CD4-positive, alpha-beta T cell treated with Interleukin-15 for 4 hours (primary cell): ENCODE data around the gene THAP10.
"Not testable (repeated sequence)": the region's sequence is repeated elsewhere in the genome, so short reads cannot be mapped to it uniquely, and the experiment has no call there.

Experiments used
- DNase-seq: peaks from one replicate; pipeline ENCODE4 v3.0.0-alpha.2; 2020; ENCODE audit warnings: low spot score

Gene THAP10

DNA sequence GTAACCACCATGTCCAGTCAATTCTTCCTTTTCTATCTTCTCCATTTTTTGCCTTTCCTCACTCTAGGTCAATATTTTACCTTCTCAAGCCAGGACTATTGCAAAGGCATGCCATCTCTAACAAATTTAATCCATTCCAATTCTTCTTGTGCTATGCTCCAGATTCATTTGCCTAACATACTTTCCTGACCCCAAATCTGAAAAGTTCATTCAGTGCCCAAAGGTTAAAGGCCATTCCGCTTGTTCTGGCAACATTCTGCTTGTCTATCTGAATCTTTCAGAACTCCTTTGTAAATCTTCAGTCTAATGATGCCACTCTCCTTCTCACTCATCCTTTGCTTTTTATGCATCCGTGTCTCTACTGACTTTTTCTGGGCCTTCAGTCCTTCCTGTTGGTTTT, 15.6 kb downstream of the THAP10 start:
- no peak for DNase-seq

DNA sequence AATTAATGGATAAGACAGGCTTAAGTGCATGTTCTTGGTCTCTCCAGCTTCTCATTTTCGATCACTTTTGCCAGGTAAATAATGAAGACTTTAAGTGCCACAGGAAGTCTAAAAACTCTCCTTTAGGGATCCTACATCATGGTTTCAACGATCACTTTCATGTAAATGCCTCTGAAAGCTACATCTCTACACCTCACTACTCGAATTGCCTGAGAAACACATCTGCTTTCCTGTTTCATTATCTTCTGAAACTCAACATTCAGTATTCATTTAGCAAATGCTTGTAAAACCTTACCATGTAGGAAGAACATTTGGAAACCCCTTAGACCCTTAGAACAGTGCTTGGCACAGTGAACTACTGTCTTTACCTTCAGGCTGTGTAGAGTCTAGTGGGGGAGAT, 16.2 kb downstream of the THAP10 start:
- DNase-seq: no peak

DNA sequence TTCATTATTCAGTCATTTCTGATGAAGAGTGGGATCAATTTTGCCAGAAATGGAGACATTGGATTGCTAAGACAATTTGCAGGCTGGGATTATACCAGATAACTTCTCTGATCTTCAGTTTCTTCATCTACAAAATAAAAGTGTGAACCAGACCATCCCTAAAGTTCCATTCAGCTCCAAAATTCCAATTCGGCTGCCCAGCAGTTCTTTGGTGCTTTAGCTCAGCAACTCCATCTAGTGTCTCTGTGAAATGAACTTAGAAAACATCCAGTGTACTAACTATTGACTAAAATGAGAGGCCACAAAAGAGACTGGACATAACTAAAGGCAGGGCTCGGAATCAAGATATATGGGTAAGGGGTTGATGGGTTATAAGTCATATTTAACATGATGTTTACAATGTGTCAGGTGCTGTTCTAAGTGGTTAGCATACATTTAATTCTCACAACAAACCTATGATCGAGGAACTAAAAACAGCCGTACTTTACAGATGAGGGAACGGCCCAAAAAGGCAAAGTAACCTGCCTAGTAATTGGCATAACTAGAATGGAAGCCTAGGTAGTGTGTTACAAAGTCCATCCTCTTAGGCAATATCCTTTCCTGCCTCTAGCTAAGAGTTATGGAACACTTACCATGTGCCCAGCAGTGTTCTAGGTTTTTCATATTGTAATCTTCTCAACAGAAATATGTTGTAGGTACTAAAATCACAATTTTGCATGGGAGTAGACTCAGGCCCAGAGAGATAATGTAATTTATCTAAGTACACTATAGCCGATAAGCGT, 17.0 kb downstream of the THAP10 start:
- DNase-seq: no peak

DNA sequence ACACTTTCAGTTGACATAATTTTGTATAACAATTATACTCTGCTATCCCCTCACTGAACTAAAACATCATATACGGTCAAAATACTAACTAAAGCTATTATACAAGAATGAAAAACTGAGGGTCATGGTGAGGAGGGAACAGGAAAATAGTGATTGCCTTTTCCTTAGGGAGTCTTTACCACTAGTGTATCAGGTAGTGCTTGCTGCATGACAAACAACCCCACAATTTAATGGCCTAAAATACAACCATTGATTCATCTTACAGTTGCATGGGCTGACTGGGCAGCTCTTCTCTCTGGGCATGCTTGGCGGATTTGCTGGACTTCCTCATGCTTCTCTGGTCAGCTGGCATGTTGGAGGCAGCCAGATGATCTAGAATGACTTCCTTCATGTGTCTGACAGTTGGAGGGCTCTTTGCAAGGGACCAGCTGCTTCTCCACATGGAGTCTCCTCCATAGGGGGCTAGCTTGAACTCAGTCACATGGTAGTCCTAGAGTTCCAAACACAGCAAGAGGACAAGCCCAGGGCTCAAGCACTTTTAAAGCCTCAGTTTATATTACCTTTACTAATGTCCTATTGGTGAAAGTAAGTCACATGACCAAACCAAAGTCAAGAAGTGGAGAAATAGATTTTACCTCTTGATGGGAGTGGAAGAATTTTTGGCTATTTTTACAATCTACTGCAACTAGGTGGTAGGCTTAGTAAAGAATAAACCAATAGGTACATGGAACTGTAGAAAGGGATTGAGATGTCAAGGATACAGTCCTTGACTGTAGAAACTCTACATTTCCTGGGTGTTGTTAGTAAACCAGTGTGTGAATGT, 18.8 kb downstream of the THAP10 start:
- no peak for DNase-seq

DNA sequence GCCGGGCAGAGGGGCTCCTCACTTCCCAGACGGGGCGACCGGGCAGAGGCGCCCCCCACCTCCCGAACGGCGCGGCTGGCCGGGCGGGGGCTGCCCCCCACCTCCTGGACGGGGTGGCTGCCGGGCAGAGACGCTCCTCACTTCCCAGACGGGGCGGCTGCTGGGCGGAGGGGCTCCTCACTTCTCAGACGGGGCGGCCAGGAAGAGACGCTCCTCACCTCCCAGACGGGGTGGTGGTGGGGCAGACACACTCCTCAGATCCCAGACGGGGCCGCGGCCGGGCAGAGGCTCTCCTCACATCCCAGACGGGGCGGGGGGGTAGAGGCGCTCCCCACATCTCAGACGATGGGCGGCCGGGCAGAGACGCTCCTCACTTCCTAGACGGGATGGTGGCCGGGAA, 20.7 kb downstream of the THAP10 start:
- not testable (repeated sequence) for DNase-seq

DNA sequence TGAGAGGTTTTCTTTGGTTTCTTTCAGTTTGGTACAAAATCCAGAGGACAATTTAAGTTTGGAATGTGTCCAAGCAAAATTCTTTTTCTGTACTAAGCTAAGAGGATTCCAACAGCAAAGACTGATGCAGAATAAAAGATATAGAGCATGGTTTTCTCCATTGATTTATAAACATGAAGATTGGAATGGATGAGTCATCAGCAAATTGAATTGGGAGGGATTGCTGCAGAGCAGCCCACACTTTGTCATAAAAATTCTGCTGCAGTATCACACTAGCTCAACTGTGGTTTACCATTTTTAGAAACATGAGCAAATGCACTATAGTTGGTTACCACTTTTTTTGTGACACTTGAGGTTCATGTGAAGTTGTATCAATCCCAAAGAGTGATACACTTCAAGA, 22.2 kb downstream of the THAP10 start:
- no peak for DNase-seq

DNA sequence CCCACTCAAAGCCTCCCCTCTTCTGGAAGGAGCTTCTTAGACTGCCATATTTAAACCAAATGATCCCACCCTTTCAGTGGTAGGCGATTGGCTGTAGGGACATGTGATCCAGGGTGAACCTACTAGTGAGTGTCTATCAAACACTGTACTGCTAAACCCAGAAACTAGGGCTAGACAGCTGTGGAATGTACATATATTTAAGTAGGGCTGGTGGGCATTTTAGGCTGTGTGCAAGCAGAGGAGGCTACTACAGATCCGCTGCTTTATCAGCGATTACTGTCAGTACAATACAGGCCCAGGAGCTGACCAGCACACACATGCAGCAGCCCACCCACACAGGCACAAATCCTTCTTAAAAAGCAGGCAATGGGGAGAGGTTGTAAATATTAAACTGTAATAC, 22.9 kb downstream of the THAP10 start:
- DNase-seq: no peak

DNA sequence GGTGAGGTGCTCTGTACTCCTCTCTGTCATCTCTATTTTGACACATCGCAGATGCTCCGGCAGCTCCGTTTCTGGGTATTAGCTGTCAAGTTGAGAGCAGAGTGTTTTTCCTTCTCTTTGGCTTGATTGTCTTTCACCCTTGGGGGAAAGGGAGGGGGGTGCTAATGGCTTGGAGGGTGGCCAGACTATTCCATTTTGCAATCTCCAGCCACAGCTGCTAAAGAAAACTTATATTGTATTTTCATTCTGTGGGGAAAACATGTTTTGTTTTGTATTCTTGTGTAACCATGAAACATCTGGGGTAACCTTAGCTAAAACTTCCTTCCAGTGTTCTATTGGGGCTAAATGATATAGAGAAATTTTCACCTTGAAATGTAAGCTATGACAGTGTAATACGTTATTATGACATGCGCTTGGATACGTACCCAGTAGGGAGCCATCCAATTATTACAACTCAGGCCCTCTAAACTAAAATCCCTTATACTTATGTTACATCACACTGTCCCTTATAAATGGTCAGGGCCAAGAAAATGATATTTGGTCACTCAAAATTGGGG, 24.2 kb downstream of the THAP10 start:
- no peak for DNase-seq

DNA sequence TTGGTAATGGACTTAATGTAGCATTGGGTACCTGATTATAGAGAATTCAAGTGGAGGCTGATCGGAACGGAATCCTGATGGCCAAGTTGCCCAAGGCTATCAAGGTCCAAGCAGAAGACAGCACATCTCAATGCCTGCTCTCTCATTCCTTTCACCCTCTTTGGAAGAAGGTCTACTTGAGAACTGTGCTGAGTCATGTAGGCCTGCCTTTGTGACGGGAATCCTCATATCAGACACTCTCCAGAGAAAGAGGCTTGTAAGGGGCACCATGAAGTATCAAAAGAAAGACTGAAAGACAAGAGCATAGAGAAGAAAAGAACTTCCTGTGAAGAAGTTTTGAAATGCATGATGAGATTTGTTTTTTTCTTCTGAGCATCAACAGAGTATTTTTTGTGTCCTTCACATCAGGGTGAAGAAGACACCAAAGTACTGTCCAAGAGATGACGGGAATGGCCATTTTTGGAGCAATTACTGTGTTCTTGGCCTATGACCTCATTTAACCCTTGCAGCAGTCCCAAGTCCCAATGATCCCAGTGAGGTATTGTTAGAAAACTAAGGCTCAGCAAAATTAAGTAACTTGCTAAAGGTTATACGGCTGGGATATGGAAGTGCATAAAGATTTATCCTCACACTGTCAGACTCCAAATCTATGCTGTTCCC, 25.1 kb downstream of the THAP10 start:
- DNase-seq: no peak

DNA sequence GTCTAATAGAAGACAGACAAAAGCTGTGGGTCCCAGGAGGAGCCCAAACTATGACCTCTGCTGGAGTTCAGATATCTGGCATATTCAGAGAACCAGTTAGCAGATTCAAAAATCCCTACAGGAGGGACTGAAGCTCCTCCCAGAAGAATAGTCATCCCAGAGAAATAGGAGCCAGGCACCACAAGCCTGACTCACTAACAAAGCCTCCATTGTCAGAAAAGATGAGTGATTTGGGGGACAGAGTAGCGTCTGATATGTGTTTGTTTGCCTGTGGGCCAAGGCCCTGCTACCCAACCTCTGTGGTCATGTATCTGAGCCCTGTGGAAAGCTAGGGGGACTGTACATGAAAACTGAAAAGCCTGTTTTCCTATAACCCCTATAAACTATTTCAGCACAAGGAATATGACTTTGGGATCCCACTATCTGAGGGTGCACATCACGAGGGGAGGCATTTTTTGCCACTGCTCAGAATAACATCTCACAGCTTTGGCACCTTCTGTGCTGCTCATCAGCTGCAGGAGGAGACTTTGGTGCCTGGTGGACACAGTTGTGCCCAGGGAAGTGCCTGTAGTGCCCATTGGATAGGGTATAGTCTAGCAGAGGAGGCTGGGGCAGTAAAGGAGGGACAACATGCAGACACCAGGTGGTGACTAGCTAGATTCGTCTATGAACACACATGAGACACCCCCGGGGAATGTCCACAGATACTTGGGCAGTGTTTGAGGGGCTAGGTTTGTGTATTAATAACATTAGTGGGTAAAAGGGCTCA, 28.6 kb downstream of the THAP10 start:
- no peak for DNase-seq

DNA sequence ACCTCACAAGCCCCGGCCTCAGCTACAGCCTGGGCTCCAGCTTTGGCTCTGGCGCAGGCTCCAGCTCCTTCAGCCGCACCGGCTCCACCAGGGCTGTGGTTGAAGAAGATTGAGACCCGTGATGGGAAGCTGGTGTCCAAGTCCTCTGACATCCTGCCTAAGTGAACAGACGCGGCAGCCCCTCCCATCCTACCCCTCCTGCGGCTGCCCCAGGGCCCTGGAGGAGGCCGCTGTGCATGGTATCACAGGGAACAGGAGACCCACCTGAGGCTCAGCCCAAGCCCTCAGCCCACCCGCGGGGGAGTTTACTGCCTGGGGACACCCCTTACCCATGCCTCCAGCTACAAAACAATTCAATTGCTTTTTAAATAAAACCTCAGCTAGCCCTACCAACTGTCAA, 32.2 kb downstream of the THAP10 start:
- no peak for DNase-seq

DNA sequence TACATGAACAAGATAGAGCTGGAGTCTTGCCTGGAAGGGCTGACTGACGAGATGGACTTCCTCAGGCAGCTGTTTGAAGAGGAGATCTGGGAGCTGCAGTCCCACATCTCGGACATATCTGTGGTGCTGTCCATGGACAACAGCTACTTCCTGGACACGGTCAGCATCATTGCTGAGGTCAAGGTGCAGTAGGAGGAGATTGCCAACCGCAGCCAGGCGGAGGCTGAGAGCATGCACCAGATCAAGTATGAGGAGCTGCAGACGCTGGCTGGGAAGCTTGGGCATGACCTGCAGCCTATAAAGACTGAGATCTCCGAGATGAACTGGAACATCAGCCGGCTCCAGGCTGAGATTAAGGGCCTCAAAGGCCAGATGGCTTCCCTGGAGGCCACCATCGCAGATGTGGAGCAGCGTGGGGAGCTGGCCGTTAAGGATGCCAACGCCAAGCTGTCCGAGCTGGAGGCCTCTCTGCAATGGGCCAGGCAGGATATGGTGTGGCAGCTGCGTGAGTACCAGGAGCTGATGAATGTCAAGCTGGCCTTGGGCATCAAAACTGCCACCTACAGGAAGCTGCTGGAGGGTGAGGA, 32.8 kb downstream of the THAP10 start:
- DNase-seq: no peak

DNA sequence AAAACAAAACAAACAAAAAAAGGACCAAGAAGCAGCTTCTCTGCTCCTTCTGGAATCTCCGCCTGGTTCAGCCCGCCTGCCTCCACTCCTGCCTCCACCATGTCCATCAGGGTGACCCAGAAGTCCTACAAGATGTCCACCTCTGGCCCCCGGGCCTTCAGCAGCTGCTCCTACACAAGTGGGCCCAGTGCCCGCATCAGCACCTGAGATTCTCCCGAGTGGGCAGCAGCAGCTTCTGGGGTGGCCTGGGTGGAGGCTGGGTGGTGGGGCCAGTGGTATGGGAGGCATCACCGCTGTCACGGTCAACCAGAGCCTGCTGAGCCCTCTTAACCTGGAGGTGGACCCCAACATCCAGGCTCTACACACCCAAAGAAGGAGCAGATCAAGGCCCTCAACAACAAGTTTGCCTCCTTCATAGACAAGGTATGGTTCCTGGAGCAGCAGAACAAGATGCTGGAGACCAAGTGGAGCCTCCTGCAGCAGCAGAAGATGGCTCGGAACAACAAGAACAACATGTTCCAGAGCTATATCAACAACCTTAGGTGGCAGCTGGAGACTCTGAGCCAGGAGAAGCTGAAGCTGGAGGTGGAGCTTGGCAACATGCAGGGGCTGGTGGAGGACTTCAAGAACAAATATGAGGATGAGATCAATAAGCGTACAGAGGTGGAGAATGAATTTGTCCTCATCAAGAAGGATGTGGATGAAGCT, 33.5 kb downstream of the THAP10 start:
- DNase-seq: not testable (repeated sequence)

DNA sequence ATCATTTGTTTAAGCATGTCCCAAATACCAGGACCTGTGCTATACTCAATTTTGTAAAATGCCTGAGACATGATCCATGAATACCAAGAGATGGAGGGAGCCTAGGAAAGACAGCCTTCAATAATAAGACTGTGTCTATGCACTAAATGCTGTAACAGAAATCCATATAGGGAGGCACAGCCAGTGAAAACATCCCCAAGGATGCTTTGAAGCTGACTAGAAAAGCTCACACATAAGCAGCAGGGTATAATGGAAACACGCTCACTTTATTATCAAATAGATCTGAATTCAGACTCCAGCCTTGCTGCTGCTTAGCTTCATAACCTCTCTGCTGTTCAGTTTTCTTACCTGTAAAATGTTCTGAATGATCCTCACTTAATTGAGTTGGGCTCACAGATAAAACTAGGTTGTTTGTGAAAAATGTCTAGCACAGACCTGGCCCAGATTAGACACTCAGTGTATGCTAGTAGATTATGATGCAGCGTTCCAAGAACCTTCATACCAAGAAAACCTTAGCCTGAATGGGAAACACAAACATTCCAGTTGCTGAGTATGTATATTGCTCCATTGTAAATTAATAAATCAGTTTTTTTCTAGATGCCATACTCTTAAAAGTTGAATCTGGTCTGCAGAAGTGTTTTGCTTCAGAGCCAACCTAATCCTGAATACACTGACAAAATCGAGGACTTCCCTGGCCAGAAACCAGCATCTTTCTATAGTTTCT, 34.5 kb downstream of the THAP10 start:
- DNase-seq: no peak

DNA sequence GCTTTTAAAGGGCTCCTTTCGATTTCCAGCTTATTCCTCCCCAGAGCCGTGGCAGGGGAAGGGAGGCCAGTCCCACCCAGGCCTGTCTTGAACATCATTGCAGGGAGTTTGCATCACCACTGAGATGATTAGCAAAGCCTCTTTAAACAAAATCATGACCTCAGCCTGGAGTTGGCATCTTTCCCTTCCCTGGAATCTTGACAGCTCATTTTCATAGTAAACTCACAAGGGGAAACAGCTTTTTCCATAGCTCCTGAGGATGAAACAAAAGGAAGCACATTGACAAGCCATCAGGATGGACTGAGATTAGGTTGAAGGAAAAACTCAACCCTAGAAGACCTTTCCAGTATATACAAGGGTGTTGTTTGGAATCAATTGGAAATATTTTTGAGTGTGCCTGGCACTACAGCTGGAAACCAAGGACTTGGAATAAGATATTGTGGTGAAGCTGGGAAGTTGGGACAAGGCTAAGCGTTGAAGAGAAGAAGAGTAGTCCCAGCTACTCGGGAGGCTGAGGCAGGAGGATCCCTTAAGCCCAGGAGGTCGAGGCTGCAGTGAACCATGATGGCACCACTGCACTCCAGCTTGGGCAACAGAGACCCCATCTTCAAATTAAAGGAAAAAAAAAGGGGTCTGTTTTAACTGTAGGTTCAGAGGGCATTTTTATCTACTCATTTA, 35.2 kb downstream of the THAP10 start:
- DNase-seq: no peak

DNA sequence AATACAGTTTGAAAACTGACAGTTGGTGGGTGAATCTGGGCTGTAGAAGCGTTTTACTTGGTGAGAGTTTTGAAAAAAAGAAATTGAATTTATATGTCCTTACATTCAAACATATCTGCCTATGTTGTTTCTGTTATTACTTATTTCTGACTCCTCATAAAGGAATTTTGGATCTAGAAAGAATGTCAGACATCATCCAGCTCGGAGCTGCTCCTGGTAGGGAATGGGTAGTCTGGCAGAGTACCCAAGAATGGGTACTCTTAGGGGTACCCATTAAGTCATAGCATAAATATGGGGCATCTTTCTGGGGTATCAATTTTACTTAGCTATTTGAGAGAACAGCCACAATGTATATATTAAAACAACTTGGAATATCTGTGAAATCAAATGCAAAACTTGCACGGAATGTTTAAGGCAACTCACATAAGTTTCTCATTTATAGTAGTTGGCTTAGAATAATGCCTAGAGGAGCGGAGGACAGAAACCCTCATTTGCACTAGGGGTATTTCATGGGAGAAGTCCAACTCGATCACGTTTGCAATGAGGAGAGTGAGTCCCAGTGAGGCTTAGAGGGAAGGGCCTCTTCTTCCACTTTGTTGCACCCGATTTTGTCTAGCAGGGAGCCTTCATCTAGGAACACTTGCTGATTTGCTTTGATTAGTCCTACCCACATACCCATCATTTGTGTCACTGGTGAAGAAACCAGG, 35.9 kb downstream of the THAP10 start:
- no peak for DNase-seq

DNA sequence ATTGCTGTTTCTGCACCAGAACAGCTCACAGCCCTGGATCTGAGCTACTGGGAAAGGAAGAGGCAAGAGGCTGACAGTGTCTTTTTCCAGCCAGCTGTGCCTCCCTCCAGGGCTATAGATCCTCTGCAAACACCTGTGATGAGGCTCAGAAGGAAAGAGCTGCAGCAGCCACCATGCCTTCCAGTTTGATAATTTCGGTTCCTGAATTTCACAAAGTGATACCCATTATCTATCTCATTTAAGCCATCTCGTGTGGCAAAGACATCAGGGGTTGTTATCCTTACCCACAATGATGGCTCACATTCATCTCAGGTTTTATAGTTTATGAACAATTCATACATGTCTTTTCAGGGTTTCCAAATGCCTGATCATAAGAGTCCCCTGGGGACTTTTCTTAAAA, 36.5 kb downstream of the THAP10 start:
- no peak for DNase-seq

DNA sequence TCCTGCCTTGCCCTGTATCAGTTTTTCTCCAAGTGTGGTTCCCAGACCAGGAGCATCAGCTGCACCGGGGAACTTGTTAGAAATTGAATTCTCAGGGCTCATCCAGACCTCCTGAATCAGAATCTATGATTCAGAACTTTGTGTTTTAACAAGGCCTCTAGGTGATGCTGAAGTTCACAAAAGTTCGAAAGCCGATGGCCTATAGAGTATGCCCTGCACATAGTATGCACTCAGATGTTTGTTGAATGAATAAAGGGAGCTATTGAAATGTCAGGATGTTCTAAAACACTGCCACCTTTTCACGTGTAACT, 37.6 kb downstream of the THAP10 start:
- DNase-seq: no peak
